Activated T-helper 1 cell treated with anti-CD3 and anti-CD28 coated beads, Interleukin-2, amount 50 U/mL, for 16 hours (primary cell): Measurements from ENCODE around the gene PIK3R6.
"Not testable (repeated sequence)": the region's sequence is repeated elsewhere in the genome, so short reads cannot be mapped to it uniquely, and the experiment has no call there.

Source experiments
- DNase-seq, 2 donors: peaks; one replicate each; pipeline ENCODE4 v3.0.0-alpha.2; 2020; ENCODE audit warnings: low read depth in 1 of 2, low spot score in 1 of 2

Gene PIK3R6

GRCh38 chr17:8873801-8874715, 6.6 kb upstream of the PIK3R6 start:
- DNase-seq = no peak

- no peak for DNase-seq
Observed at GRCh38 chr17:8872705-8873435, 5.4 kb upstream of the PIK3R6 start.

GRCh38 chr17:8872036-8872704, 4.7 kb upstream of the PIK3R6 start:
- DNase-seq = no peak

- no peak for DNase-seq
Observed at GRCh38 chr17:8871081-8871581, 3.7 kb upstream of the PIK3R6 start.

GRCh38 chr17:8870406-8871040, 3.0 kb upstream of the PIK3R6 start:
- no peak for DNase-seq

GRCh38 chr17:8869114-8869815, 1.8 kb upstream of the PIK3R6 start:
- no peak for DNase-seq

- DNase-seq = no peak
Observed at GRCh38 chr17:8868529-8868951, 1.1 kb upstream of the PIK3R6 start.

GRCh38 chr17:8868092-8868491, 618 bp upstream of the PIK3R6 start:
- DNase-seq = no peak

- DNase-seq = no peak
Observed at GRCh38 chr17:8865811-8866210, 1.7 kb downstream of the PIK3R6 start.

GRCh38 chr17:8865385-8865784, 2.1 kb downstream of the PIK3R6 start:
- DNase-seq = no peak

GRCh38 chr17:8862213-8863056, 5.0 kb downstream of the PIK3R6 start:
- no peak for DNase-seq

- no peak for DNase-seq
Observed at GRCh38 chr17:8861495-8862181, 5.8 kb downstream of the PIK3R6 start.

- DNase-seq = no peak
Observed at GRCh38 chr17:8859804-8860430, 7.6 kb downstream of the PIK3R6 start.

- DNase-seq = no peak
Observed at GRCh38 chr17:8859027-8859803, 8.3 kb downstream of the PIK3R6 start.

- no peak for DNase-seq
Observed at GRCh38 chr17:8857919-8858318, 9.6 kb downstream of the PIK3R6 start.

GRCh38 chr17:8856869-8857575, 10.5 kb downstream of the PIK3R6 start:
- no peak for DNase-seq

- DNase-seq = not testable (repeated sequence)
Observed at GRCh38 chr17:8856205-8856603, 11.3 kb downstream of the PIK3R6 start.
